22Rv1 (cell line): Measurements from ENCODE around the gene B3GLCT.

Experiments
- H3K27ac ChIP-seq: fragments of 450-650 bp; 2 replicates; pipeline ENCODE4 v1.5.1; 2017
- ZFX ChIP-seq: fragments of 450-650 bp; IDR thresholded peaks from 2 replicates; pipeline ENCODE4 v1.6.1; 2017; ENCODE audit warnings: antibody characterized with exemption, borderline replicate concordance
- TF ChIP-seq, protein P1 (sequence below): fragments of 450-650 bp; IDR thresholded peaks from 2 replicates; pipeline ENCODE4 v1.5.1; 2017; ENCODE audit warnings: mild to moderate bottlenecking

B3GLCT gene

DNA sequence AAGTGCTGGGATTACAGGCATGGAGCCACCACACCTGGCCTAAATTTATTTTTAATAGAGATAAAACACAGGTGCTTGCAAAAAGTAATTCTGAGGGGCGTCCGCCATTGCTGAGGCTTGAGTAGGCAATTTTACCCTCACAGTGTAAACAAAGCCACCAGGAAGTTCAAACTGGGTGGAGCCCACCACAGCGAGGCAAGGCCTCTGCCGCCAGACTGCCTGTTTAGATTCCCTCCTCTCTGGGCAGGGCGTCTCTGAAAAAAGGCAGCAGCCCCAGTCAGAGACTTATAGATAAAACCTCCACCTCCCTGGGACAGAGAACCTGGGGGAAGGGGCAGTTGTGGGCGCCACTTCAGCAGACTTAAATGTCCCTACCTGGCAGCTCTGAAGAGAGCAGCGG, 50.7 kb downstream of the B3GLCT start:
- no peak for TF ChIP-seq ZFX
- TF ChIP-seq, protein P1, sequence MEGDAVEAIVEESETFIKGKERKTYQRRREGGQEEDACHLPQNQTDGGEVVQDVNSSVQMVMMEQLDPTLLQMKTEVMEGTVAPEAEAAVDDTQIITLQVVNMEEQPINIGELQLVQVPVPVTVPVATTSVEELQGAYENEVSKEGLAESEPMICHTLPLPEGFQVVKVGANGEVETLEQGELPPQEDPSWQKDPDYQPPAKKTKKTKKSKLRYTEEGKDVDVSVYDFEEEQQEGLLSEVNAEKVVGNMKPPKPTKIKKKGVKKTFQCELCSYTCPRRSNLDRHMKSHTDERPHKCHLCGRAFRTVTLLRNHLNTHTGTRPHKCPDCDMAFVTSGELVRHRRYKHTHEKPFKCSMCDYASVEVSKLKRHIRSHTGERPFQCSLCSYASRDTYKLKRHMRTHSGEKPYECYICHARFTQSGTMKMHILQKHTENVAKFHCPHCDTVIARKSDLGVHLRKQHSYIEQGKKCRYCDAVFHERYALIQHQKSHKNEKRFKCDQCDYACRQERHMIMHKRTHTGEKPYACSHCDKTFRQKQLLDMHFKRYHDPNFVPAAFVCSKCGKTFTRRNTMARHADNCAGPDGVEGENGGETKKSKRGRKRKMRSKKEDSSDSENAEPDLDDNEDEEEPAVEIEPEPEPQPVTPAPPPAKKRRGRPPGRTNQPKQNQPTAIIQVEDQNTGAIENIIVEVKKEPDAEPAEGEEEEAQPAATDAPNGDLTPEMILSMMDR: no peak
- H3K27ac ChIP-seq: no peak overlapping the region

DNA sequence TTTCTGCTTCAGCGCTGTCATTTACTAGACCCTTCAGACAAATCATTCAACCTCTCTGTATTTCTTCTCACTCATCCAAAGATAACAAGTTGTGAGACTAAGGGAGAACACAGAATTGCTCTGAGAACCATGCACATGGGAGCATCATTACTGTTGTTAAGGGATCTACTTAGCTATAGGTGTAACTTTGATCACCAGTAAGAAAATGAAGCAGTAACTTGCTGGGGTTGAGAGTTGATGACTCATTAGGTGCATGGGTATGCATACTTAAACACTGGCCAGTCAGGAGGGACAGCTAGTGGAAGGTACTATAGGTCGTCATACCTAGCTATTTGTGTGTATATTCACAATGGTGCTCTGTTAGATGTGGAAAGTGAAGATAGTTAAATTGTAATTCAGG, 61.5 kb downstream of the B3GLCT start:
- no peak for TF ChIP-seq ZFX
- TF ChIP-seq, protein P1: no peak
- no peak overlapping the region for H3K27ac ChIP-seq

DNA sequence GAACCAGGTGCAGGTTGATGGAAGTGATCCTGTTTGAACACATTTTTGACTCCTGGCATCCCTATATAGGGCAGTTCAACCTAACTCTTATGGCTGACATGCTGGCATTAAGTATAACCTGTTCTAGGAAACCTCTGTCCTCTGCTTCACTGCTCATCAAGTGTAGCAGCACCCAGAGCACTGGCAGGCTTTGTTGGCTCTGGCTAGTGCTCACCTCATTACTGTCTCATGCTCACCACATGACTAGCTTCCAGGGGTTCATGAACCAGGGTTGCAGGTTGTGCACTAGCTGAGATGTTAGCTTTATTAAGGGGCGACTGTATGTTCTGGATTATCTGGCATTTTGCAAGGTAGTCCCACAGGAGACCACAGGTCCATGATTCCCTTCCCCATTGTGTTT, 63.6 kb downstream of the B3GLCT start:
- TF ChIP-seq, protein P1: no peak
- TF ChIP-seq ZFX: no peak
- no peak overlapping the region for H3K27ac ChIP-seq

DNA sequence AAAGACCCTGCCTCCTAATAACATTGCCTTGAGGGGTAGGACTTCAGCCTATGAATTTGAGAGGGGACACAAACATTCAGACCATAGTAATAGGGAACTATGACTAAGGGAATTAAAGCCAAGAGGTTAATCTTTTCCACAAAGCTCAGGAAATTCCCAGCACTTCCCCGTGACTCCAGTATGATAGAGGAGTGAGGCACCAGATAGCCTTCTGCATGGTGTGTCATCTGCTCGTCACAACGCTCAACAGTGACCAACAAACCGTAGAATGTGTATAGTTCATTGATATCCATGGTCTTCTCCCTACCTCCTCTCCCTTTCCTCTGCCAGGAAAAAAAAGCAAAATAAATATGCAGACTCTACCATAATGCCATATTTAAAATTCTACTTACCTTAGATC, 64.4 kb downstream of the B3GLCT start:
- TF ChIP-seq ZFX: no peak
- TF ChIP-seq, protein P1: no peak
- no peak overlapping the region for H3K27ac ChIP-seq

DNA sequence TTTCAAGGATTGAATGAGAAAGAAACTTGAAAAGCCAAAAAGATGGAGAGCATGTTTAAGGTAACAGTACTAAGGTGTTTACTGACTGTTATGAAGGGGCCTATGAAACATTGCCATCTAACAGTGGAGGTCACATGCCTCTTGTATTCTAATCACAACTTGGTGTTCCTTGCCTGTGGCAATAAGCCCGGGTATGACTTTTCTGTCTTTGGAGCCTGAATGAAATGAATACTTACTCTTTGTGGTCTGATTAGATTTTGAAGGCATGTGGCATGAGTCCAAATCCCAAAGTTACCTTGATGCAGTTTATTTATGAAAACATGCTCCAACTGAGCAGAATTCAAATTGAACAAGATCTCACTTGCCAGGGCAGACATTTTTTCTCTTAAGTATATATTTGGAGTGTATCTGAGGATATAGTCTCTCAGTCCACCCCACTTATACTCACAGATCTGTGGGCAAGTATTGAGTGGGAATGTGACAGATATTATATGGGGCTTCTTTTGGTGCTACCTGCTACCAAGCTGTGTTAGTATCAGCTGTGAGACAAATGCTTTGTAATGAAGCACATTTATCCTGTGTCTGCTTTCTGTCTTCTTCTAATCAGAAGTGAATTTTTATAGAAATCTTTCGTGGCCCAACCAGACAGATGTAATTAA, 67.5 kb downstream of the B3GLCT start:
- TF ChIP-seq ZFX: no peak
- TF ChIP-seq, protein P1: no peak
- H3K27ac ChIP-seq: no peak overlapping the region

DNA sequence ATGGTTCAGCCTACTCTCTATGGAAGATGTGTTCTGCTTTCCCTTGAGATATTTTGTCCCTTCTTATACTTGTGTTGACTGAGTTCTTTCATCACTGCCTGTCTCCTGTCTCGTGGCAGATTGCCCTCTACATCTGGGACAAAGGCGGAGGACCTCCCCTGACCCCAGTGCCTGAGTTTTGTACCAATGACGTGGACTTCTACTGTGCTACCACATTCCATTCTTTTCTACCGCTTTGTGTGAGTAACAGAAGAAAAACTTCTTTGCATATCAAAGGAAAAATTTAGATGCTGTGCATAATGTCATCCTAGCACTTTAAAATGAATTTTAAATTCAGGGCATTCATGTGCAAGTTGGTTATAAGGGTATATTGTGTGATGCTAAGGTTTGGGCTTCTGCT, 74.6 kb downstream of the B3GLCT start:
- no peak overlapping the region for H3K27ac ChIP-seq
- TF ChIP-seq ZFX: no peak
- TF ChIP-seq, protein P1: no peak

DNA sequence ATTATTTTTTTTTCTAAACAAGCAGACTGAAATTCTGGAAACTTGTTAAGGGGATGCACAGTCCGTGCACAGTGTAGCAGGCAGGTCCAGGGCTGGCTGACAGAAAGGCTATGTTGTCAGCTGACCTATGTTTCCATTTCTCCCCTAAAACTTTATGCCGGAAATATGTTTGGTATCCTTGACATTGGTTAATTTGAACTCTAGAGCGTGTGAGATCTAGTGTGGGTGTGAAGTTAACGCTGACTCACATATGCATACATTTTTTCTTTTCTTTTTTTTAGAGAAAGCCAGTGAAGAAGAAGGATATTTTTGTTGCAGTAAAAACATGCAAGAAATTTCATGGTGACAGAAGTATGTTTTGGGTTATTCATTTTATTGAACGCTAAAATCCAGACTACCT, 76.6 kb downstream of the B3GLCT start:
- no peak overlapping the region for H3K27ac ChIP-seq
- no peak for TF ChIP-seq ZFX
- TF ChIP-seq, protein P1: no peak
